Measurements from ENCODE around the gene TULP4.

Gene TULP4

GRCh38 chr6:158536084-158536890 is 224.0 kb downstream of the TULP4 start:
- H3K4me3 ChIP-seq (ENCODE audit: low read depth, low read length) = peak overlapping the region; percentile 34; the same call in 1 of the 2 replicates
- TF ChIP-seq CTCF (IDR thresholded peaks at IDR 0.05; ENCODE audit: insufficient read depth, low read depth, low read length, missing control alignments) = no peak
- peak; percentile 75 for DNase-seq (ENCODE audit: low read depth)

- H3K4me3 ChIP-seq (ENCODE audit: low read depth, low read length) = no peak overlapping the region; the same call in 1 of the 2 replicates
- no peak for DNase-seq (ENCODE audit: low read depth)
- no peak for TF ChIP-seq CTCF (IDR thresholded peaks at IDR 0.05; ENCODE audit: insufficient read depth, low read depth, low read length, missing control alignments)
These were observed 224.9 kb downstream of the TULP4 start for GRCh38 chr6:158536891-158537798.

- no peak overlapping the region for H3K4me3 ChIP-seq (ENCODE audit: low read depth, low read length)
- DNase-seq (ENCODE audit: low read depth) = no peak
- no peak for TF ChIP-seq CTCF (IDR thresholded peaks at IDR 0.05; ENCODE audit: insufficient read depth, low read depth, low read length, missing control alignments)
These were observed 226.5 kb downstream of the TULP4 start for GRCh38 chr6:158538741-158539140.

GRCh38 chr6:158539413-158539812 is 227.1 kb downstream of the TULP4 start:
- TF ChIP-seq CTCF (IDR thresholded peaks at IDR 0.05; ENCODE audit: insufficient read depth, low read depth, low read length, missing control alignments) = no peak
- DNase-seq (ENCODE audit: low read depth) = no peak
- H3K4me3 ChIP-seq (ENCODE audit: low read depth, low read length) = no peak overlapping the region

GRCh38 chr6:158539881-158540280 is 227.6 kb downstream of the TULP4 start:
- no peak for TF ChIP-seq CTCF (IDR thresholded peaks at IDR 0.05; ENCODE audit: insufficient read depth, low read depth, low read length, missing control alignments)
- no peak for DNase-seq (ENCODE audit: low read depth)
- no peak overlapping the region for H3K4me3 ChIP-seq (ENCODE audit: low read depth, low read length)

- TF ChIP-seq CTCF (IDR thresholded peaks at IDR 0.05; ENCODE audit: insufficient read depth, low read depth, low read length, missing control alignments) = no peak
- DNase-seq (ENCODE audit: low read depth) = no peak
- no peak overlapping the region for H3K4me3 ChIP-seq (ENCODE audit: low read depth, low read length)
These were observed 231.4 kb downstream of the TULP4 start for GRCh38 chr6:158543606-158544185.

Data from GM12865 (cell line).